H1 (cell line): ENCODE data around the gene SLC8A1. TPM values are rescaled to one million over a fixed set of nuclear protein-coding genes. Genes with fewer than 3 reads are reported as not detected.

Experiments
- JUN ChIP-seq: IDR thresholded peaks from 2 replicates; pipeline ENCODE4 v1.6.1; 2011; ENCODE audit warnings: low read depth, mild to moderate bottlenecking, improper control_type of control experiment, low read length
- KDM1A ChIP-seq: fragments of 200-600, 300-600 bp; sonication (generic); IDR thresholded peaks from 2 replicates; pipeline ENCODE4 v1.7.1; 2016; ENCODE audit warnings: mild to moderate bottlenecking, low read length, borderline replicate concordance
- KDM5A ChIP-seq: fragments of 200-600 bp; IDR thresholded peaks from 2 replicates; pipeline ENCODE4 v1.7.1; 2012; ENCODE audit warnings: mild to moderate bottlenecking, low read length, inconsistent platforms, mixed read lengths
- polyA plus RNA-seq, 7 experiments: library from polyadenylated mRNA; depleted of rRNA in 3 of 7; stranded (reverse) in 5 of 7; unstranded in 2 of 7; fragments of >200 nt in 5 of 7; fragments of 200-250 nt in 2 of 7; gene quantifications; 1 replicate in 5 of 7; 2 replicates in 1 of 7; 4 replicates in 1 of 7; pipeline versions ENCODE4 v1.2.1 to v1.2.3, GENCODE V29; 2011 to 2013; ENCODE audit warnings: missing spikeins in 2 of 7, mixed read lengths in 2 of 7
- total RNA-seq: library from RNA; stranded (reverse); fragmentation: NEBNext Ultra II Directional; extraction: Animal tissue kit (Norgen Biotek cat#: 25700); gene quantifications from 2 replicates; pipeline ENCODE4 v1.2.1, GENCODE V29; 2021

The SLC8A1 gene
- total and polyA plus RNA-seq, 2 of the 8 experiments (the other 6 are each of a cell fraction or from before 2014, with no cell fraction given): 0.68 to 3.6 TPM

GRCh38 chr2:40178971-40179370 lies 272.9 kb downstream of the SLC8A1 start (continued):
- TF ChIP-seq JUN (no peak), KDM1A (no peak), KDM5A (no peak)
